ENCODE data around the gene DAAM1.

Gene DAAM1

DNA sequence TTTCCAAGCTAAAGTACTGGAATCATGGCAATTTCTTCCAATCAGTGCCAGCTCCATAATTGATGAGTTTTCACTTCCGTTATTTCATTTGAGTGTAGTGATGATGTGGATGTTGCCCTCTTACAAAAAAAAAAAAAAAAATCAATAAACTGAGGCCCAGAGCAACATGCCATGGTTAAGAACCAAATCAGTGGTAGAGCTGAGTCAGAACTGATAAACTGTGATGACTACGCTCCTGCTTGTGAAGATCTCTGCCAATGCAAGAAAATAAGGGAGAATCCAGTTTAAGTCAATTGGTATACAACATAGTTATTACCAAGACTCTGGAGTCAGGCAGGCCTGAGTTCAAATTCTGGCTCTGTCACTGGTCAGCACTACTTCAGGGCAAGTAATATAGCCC is 174.0 kb downstream of the DAAM1 start:
- no peak for DNase-seq (ENCODE audit: low read depth)

GRCh38 chr14:59363531-59364226 is 175.2 kb downstream of the DAAM1 start:
- DNase-seq (ENCODE audit: low read depth) = no peak

- no peak for DNase-seq (ENCODE audit: low read depth)
Observed at GRCh38 chr14:59370158-59370742, 181.8 kb downstream of the DAAM1 start.

DNA sequence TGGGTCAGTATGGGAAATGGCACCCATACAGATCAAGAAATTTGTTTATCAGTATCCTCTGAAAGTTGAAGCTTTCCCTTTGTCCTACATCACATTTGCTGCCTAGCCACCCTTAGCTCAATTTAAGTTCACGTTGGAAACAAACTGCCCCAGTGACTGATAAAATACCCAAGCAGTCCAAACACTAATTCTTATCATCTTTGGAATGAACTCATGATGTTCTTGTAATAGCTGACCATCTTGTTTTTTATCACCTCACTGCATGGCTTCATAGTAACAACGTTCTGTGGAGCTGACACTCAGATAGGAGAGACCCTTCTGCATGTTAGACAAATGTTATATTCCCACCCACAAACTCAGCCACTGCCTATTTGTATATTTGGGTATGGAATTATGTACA is 183.3 kb downstream of the DAAM1 start:
- DNase-seq (ENCODE audit: low read depth) = no peak

DNA sequence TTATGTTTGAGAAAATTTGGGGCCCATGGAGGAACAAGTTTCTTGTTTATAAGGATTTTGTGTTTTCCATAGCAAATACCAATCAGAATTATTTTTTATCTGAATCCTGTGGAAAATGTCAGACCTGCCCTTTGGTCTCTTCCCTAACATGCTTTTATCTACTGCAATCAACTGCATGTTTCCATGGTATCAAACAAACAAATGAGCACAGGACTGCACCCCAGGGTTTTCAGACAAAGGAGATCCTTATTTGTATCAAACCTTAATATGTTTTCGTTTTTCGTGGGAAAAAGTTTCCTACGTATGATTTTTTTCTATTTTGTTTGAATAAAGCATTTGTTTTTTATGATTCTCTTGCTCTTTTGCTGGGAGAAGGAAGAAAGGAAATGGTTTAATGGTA is 185.6 kb downstream of the DAAM1 start:
- DNase-seq (ENCODE audit: low read depth) = no peak

GRCh38 chr14:59376686-59377085 is 188.2 kb downstream of the DAAM1 start:
- no peak for DNase-seq (ENCODE audit: low read depth)

DNA sequence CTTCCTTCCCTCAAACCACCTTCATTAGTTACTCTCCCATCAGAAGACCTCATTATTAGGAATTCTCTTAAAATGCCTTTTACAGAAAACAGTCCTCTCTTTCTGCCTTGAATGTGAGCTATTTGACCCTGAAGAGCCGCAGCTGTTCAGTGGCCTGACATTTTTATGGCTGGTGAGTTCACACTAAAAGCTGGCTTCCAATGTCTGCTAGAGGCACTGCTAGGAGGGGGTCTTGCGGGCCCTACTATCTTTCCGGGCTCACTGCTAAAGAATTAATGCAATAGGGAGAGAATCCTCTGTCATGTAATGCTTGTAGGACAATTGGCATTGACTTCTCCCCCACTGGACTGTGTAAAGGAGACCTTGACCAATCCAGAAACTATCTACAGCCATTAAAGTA is 189.0 kb downstream of the DAAM1 start:
- no peak for DNase-seq (ENCODE audit: low read depth)

- no peak for DNase-seq (ENCODE audit: low read depth)
Observed at GRCh38 chr14:59377991-59378601, 189.6 kb downstream of the DAAM1 start.

- no peak for DNase-seq (ENCODE audit: low read depth)
Observed at GRCh38 chr14:59389936-59390335, 201.5 kb downstream of the DAAM1 start.

DNA sequence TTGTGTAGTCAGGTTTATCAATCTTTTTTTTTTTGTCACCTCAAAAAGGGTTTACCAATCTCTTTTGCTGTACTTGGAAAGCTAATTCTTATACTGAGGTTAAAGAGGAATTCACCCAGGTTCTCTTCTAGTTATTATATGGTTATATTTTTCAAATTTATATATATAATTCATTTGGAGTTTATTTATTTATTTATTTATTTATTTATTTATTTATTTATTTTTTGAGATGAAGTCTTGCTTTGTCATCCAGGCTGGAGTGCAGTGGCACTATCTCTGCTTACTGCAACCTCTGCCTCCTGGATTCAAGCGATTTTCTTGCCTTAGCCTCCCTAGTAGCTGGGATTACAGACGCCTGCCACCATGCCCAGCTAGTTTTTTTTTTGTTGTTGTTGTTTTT is 202.9 kb downstream of the DAAM1 start:
- no peak for DNase-seq (ENCODE audit: low read depth)

DNA sequence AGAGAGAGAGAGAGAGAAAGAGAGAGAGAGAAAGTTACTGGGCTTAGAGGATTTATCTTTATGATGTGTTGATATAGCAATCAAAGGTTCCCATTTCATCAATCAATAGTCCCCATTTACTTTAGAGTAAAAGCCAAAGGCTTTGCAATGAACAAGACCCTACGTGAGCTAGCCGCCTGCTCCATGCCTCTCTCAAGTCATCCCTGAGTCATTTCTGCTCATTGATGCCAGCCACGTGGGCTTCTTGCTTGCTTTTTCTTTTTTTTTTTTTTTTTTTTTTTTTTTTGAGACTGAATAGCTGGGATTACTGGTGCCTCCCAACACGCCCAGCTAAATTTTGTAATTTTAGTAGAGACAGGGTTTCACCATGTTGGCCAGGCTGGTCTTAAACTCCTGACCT is 205.8 kb downstream of the DAAM1 start:
- DNase-seq (ENCODE audit: low read depth) = no peak

DNA sequence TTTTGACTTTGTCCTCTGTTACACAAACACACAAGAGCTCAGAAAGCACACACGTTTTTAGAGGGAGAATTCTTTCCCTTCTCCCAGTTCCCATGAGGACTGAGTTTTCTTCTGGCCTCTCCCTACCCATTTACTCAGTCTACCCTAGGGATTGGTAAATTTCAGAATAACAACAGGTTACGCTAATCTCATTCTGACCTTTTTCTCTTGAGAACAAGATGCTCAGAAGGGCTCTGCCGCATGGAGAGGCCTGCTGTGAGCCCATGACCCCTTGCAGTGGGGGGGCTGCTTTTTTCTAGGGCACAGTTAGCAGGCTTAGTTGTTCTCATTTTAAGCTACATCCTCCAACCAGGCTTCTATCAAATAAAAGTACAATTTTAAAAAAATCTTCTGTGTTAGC is 207.2 kb downstream of the DAAM1 start:
- DNase-seq (ENCODE audit: low read depth) = no peak

DNA sequence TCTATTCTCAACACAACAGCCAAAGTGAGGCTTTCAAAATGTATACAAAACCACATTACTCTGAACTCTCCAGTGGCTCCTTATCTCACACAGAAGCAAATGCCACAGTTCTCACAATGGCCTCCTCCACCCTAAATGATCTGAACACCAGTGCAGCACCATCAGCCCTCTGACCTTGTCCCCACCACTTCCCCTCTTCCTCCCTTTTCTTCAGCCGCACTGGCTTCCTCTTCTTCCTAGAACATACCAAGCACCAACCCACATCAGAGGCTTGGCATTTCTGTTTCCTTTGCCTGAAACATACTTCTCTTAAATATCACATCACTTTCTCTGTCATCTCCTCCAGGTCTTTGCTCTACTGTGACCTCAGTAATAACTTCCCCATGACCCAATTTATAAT is 210.4 kb downstream of the DAAM1 start:
- no peak for DNase-seq (ENCODE audit: low read depth)

DNA sequence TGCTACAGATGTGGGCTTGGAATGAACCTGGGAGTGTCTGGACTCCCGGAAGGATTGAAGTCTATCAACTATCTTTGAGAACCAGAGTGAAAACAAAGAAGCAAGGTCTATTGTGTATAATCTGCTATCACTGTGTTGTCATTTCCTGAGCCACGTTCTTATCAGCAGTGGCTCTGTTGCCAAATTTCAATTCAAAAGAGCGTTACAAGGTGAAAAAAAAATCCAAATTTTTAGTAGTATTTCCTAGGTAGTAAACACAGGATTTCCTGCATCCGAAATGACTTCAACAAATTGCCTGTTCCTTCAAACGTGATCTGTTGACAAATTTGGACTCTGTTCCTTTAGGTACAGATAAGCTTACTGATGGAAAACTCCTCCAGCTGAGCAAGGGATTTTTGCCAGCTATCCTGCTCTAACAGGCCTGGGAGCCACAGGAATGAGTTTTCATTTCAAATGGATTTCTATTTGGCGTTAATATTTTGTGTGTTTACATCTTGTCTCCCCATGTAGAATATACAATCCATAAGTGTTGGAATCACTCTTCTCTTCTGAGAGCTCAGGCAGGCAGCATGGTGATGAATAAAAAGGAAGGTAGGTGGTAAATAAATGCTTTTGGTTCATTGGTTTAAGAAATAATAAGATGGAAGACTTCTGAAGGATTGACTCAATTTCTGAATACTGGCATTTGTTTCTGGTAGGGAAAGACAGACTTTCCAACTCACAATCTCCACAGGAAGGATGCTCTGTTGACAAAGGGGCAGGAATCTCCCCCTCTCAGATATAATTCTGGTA is 218.2 kb downstream of the DAAM1 start:
- DNase-seq (ENCODE audit: low read depth) = no peak

GRCh38 chr14:59407246-59408010 is 219.0 kb downstream of the DAAM1 start:
- DNase-seq (ENCODE audit: low read depth) = no peak

GRCh38 chr14:59415836-59416602 is 227.6 kb downstream of the DAAM1 start:
- DNase-seq (ENCODE audit: low read depth) = no peak

DNA sequence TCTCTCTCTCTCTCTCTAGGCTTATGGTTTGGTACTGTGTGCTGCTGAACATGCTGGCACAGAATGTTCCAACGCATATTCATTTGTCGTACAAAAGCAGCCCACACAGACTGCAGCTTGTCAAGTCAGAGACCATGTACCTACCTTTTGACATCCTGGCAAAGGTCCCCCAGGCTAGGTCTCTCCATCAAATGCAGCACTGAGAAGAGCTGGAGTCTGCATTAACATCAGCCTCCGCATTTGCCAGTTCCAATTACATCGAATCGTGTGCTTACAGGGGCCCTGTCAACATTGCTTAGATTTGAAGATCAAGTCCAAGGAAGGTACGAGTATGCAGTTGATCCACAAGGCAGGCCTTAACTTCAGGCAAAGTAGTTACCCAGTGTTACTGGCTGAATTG is 228.8 kb downstream of the DAAM1 start:
- no peak for DNase-seq (ENCODE audit: low read depth)

GRCh38 chr14:59419303-59419702 is 230.8 kb downstream of the DAAM1 start:
- no peak for DNase-seq (ENCODE audit: low read depth)

Measured in stimulated activated CD8-positive, alpha-beta memory T cell treated with anti-CD3 and anti-CD28 coated beads, Interleukin-7, amount 100 ng/mL, for 24 hours (primary cell).